ENCODE data around the gene ZAP70. TPM values are rescaled to one million over a fixed set of nuclear protein-coding genes. Genes with fewer than 3 reads are reported as not detected.

Gene ZAP70
- total RNA-seq, 1 experiment from 2014 or later = not detected

- no TSS peak for BruUV-seq (replicated peaks)
- no peak for DNase-seq (ENCODE audit: low spot score)
- Histone ChIP-seq H3K4me3 (ENCODE audit: low read depth, low read length, poor library complexity, severe bottlenecking) (no peak overlapping the region), H3K27me3 (replicated peaks; ENCODE audit: insufficient read depth, low read depth, low read length, poor library complexity) (no peaks in the 10 kb centered on the region), H3K4me1 (ENCODE audit: insufficient read depth, low read length, poor library complexity, severe bottlenecking) (no peaks in the 10 kb centered on the region), H3K9me3 (ENCODE audit: low read depth, low read length, poor library complexity, severe bottlenecking) (no peaks in the 10 kb centered on the region), H3K36me3 (ENCODE audit: insufficient read depth, low read length, poor library complexity, severe bottlenecking) (no peaks in the 10 kb centered on the region), H3K27ac (ENCODE audit: low read depth, low read length, poor library complexity, severe bottlenecking) (no peak overlapping the region)
- TF ChIP-seq CTCF (conservative IDR thresholded peaks at IDR 0.05; ENCODE audit: low read depth, low read length) (no peak), EZH2 (IDR thresholded peaks at IDR 0.05; ENCODE audit: borderline replicate concordance, low read depth, low read length, poor library complexity, severe bottlenecking) (no peak)
- ChIA-PET CTCF (interaction anchor here (0.7 kb wide), 1 partner anchor 619 kb away, joined by 3 read pairs; no protein-coding TSS in a partner anchor), POLR2A (ENCODE audit: low non-redundant PET) (no interaction called here)
- intact Hi-C loops (cut with micrococcal nuclease; ENCODE audit: unreplicated experiment) = no loop called here
Observed at GRCh38 chr2:97775074-97775473, 61.7 kb downstream of the ZAP70 start.

DNA sequence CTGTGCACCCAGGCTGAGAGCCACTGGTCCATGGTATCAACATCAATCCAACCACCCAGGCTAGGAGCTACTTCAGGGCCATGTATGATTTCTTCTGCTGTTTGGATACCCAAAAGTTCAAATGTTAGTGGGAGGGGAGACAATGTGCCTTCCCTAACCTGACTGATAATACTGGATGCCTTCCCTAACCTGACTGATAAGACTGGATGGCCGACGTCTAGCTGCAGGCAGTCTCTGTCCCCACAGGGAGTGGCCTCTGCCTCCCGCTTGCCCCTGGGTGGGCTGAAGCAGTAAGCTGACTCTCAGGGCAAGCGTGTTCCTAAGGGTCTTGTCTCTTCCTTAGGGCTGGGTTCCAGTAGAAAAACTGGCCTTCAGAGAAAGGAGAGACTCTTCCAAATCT, 65.8 kb downstream of the ZAP70 start:
- H3K36me3 ChIP-seq (ENCODE audit: insufficient read depth, low read length, poor library complexity, severe bottlenecking) = no peaks in the 10 kb centered on the region
- no peak overlapping the region for H3K27ac ChIP-seq (ENCODE audit: low read depth, low read length, poor library complexity, severe bottlenecking)
- TF ChIP-seq EZH2 (IDR thresholded peaks at IDR 0.05; ENCODE audit: borderline replicate concordance, low read depth, low read length, poor library complexity, severe bottlenecking) = no peak
- no peak for TF ChIP-seq CTCF (conservative IDR thresholded peaks at IDR 0.05; ENCODE audit: low read depth, low read length)
- no peaks in the 10 kb centered on the region for H3K9me3 ChIP-seq (ENCODE audit: low read depth, low read length, poor library complexity, severe bottlenecking)
- intact Hi-C loops (cut with micrococcal nuclease; ENCODE audit: unreplicated experiment) = no loop called here
- POLR2A ChIA-PET (ENCODE audit: low non-redundant PET) = no interaction called here
- no TSS peak for BruUV-seq (replicated peaks)
- CTCF ChIA-PET = no interaction called here
- H3K27me3 ChIP-seq (replicated peaks; ENCODE audit: insufficient read depth, low read depth, low read length, poor library complexity) = no peaks in the 10 kb centered on the region
- no peak overlapping the region for H3K4me3 ChIP-seq (ENCODE audit: low read depth, low read length, poor library complexity, severe bottlenecking)
- DNase-seq (ENCODE audit: low spot score) = no peak
- no peaks in the 10 kb centered on the region for H3K4me1 ChIP-seq (ENCODE audit: insufficient read depth, low read length, poor library complexity, severe bottlenecking)

DNA sequence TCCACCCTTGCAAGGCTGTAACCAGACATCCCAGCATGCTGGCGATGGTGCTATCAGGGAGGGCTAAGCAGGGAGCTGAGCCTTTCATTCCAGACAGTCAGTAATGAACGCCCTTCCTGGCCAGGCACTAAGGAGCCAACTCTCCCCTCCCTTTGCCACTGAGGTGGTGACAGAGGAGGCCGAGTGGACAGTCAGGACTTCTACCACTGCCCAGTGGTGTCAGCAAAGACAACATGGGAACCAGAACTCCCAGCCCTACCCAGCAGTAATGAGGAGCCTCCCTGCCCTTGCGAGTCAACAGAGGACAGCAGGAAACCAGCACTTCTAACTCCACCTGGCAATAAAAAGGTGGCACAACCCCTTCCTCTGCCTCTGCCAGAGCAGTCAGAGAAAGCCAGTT, 68.6 kb downstream of the ZAP70 start:
- no peaks in the 10 kb centered on the region for H3K9me3 ChIP-seq (ENCODE audit: low read depth, low read length, poor library complexity, severe bottlenecking)
- TF ChIP-seq CTCF (conservative IDR thresholded peaks at IDR 0.05; ENCODE audit: low read depth, low read length) (no peak), EZH2 (IDR thresholded peaks at IDR 0.05; ENCODE audit: borderline replicate concordance, low read depth, low read length, poor library complexity, severe bottlenecking) (no peak)
- ChIA-PET CTCF (no interaction called here), POLR2A (ENCODE audit: low non-redundant PET) (no interaction called here)
- H3K4me1 ChIP-seq (ENCODE audit: insufficient read depth, low read length, poor library complexity, severe bottlenecking) = no peaks in the 10 kb centered on the region
- H3K36me3 ChIP-seq (ENCODE audit: insufficient read depth, low read length, poor library complexity, severe bottlenecking) = no peaks in the 10 kb centered on the region
- intact Hi-C loops (cut with micrococcal nuclease; ENCODE audit: unreplicated experiment) = no loop called here
- no peaks in the 10 kb centered on the region for H3K27me3 ChIP-seq (replicated peaks; ENCODE audit: insufficient read depth, low read depth, low read length, poor library complexity)
- no TSS peak for BruUV-seq (replicated peaks)
- no peak overlapping the region for H3K27ac ChIP-seq (ENCODE audit: low read depth, low read length, poor library complexity, severe bottlenecking)
- DNase-seq (ENCODE audit: low spot score) = no peak
- H3K4me3 ChIP-seq (ENCODE audit: low read depth, low read length, poor library complexity, severe bottlenecking) = no peak overlapping the region

Measured in A673 (cell line).